CD4-positive, CD25-positive, alpha-beta regulatory T cell (primary cell): ENCODE results near the gene MRPL22. TPM values are rescaled to one million over a fixed set of nuclear protein-coding genes. Genes with fewer than 3 reads are reported as not detected.
"Not testable (repeated sequence)": the region's sequence is repeated elsewhere in the genome, so short reads cannot be mapped to it uniquely, and the experiment has no call there.

ENCODE experiments used
- ATAC-seq, 2 donors: fragments of 150-1000 bp; cut with Tn5 transposase; one replicate each; pipeline ENCODE4 v1.10.0; 2021; ENCODE audit warnings: low read depth in 2 of 2, moderate number of reproducible peaks in 2 of 2, moderate library complexity in 1 of 2
- DNase-seq, 3 donors: peaks; one replicate each; pipeline versions ENCODE4 v3.0.0 to v3.0.0-alpha.2; 2012 to 2022; ENCODE audit warnings: mixed read lengths in 1 of 3
- H3K27ac ChIP-seq: one replicate; pipeline ENCODE4 v1.7.0; 2013; ENCODE audit warnings: mild to moderate bottlenecking, low read length; ENCODE audit not compliant: insufficient read depth, poor library complexity, severe bottlenecking
- H3K27me3 ChIP-seq: one replicate; pipeline ENCODE4 v1.7.0; 2013; ENCODE audit warnings: low read length; ENCODE audit not compliant: control insufficient read depth, insufficient read depth
- H3K36me3 ChIP-seq: one replicate; pipeline ENCODE4 v1.7.0; 2013; ENCODE audit warnings: mild to moderate bottlenecking, low read length, moderate library complexity; ENCODE audit not compliant: control insufficient read depth, insufficient read depth
- H3K4me1 ChIP-seq: 2 replicates; pipeline ENCODE4 v1.7.0; 2013; ENCODE audit warnings: mild to moderate bottlenecking, low read length; ENCODE audit not compliant: insufficient read depth, control insufficient read depth, poor library complexity, severe bottlenecking
- H3K4me3 ChIP-seq: one replicate; pipeline ENCODE4 v1.7.0; 2013; ENCODE audit warnings: low read depth, mild to moderate bottlenecking, low read length, moderate library complexity
- H3K9me3 ChIP-seq, 2 experiments: 1 replicate in 1 of 2; 2 replicates in 1 of 2; pipeline ENCODE4 v1.7.0; 2013; ENCODE audit warnings: low read length in 2 of 2, mild to moderate bottlenecking in 1 of 2, moderate library complexity in 1 of 2; ENCODE audit not compliant: control insufficient read depth in 2 of 2
- H3K27ac Mint-ChIP-seq, 3 donors: one replicate each; pipeline ENCODE4 v1.8.0; 2020 to 2022; ENCODE audit warnings: mild to moderate bottlenecking in 3 of 3, mixed read lengths in 3 of 3, moderate library complexity in 2 of 3
- H3K27me3 Mint-ChIP-seq: one replicate; pipeline ENCODE4 v1.8.0; 2022; ENCODE audit warnings: mild to moderate bottlenecking, mixed read lengths
- H3K36me3 Mint-ChIP-seq: one replicate; pipeline ENCODE4 v1.8.0; 2020; ENCODE audit warnings: mixed read lengths
- H3K4me1 Mint-ChIP-seq, 4 donors: one replicate each; pipeline ENCODE4 v1.8.0; 2020 to 2022; ENCODE audit warnings: mixed read lengths in 4 of 4, mild to moderate bottlenecking in 1 of 4
- H3K4me3 Mint-ChIP-seq, 4 donors: one replicate each; pipeline ENCODE4 v1.8.0; 2020 to 2022; ENCODE audit warnings: mild to moderate bottlenecking in 4 of 4, mixed read lengths in 4 of 4, moderate library complexity in 3 of 4
- H3K9me3 Mint-ChIP-seq, 7 donors: one replicate each; pipeline ENCODE4 v1.8.0; 2020 to 2022; ENCODE audit warnings: mixed read lengths in 7 of 7, mild to moderate bottlenecking in 3 of 7, moderate library complexity in 2 of 7
- polyA plus RNA-seq, 4 donors: library from polyadenylated mRNA; unstranded; fragments of 300-500 nt; fragmentation: Illumina TruSeq; gene quantifications; one replicate each; pipeline ENCODE4 v1.2.3, GENCODE V29; 2021
- total RNA-seq: library from RNA; stranded (reverse); gene quantifications from one replicate; pipeline ENCODE4 v1.2.3, GENCODE V29; 2022

MRPL22 gene
- total and polyA plus RNA-seq, 5 donors from 2014 or later, result 22.8 to 138 (median 108) TPM

GRCh38 chr5:154923441-154924430 lies 17.1 kb upstream of the MRPL22 start:
- H3K9me3 ChIP-seq, result no peaks in the 10 kb centered on the region
- no peak overlapping the region for H3K27ac Mint-ChIP-seq
- H3K4me1 ChIP-seq, result no peaks in the 10 kb centered on the region
- no peak overlapping the region for H3K4me3 Mint-ChIP-seq
- DNase-seq (no peak), ATAC-seq (no peak)
- no peaks in the 10 kb centered on the region for H3K9me3 Mint-ChIP-seq
- peaks cover 55% of the 10 kb centered on the region for H3K36me3 Mint-ChIP-seq
- peaks cover 0 to 1% (median 0%) of the 10 kb centered on the region in 4 donors for H3K4me1 Mint-ChIP-seq
- no peak overlapping the region for H3K4me3 ChIP-seq
- H3K27me3 Mint-ChIP-seq, result no peaks in the 10 kb centered on the region
- H3K27ac ChIP-seq, result no peak overlapping the region
- peaks cover 69% of the 10 kb centered on the region for H3K36me3 ChIP-seq
- no peaks in the 10 kb centered on the region for H3K27me3 ChIP-seq

- no peak for ATAC-seq
- H3K27ac Mint-ChIP-seq, result no peak overlapping the region
- peak overlapping the region in 1 of 4 donors; percentile 8 for H3K4me3 Mint-ChIP-seq
- DNase-seq, result no peak
- H3K4me1 Mint-ChIP-seq, result peaks cover 14 to 32% (median 19%) of the 10 kb centered on the region in 4 donors
- H3K36me3 Mint-ChIP-seq, result peaks cover 29% of the 10 kb centered on the region
- H3K9me3 Mint-ChIP-seq, result no peaks in the 10 kb centered on the region
- peaks cover 18% of the 10 kb centered on the region for H3K4me1 ChIP-seq
- no peak overlapping the region for H3K4me3 ChIP-seq
- no peaks in the 10 kb centered on the region for H3K27me3 ChIP-seq
- peaks cover 19% of the 10 kb centered on the region for H3K36me3 ChIP-seq
- H3K9me3 ChIP-seq, result no peaks in the 10 kb centered on the region
- H3K27me3 Mint-ChIP-seq, result no peaks in the 10 kb centered on the region
- no peak overlapping the region for H3K27ac ChIP-seq
Measured at GRCh38 chr5:154933537-154933936, 7.3 kb upstream of the MRPL22 start.

GRCh38 chr5:154934881-154935280 lies 6.0 kb upstream of the MRPL22 start:
- Histone ChIP-seq H3K36me3 (peaks cover 18% of the 10 kb centered on the region), H3K4me1 (peaks cover 18% of the 10 kb centered on the region), H3K4me3 (no peak overlapping the region), H3K27me3 (no peaks in the 10 kb centered on the region), H3K27ac (no peak overlapping the region), H3K9me3 (no peaks in the 10 kb centered on the region)
- ATAC-seq (no peak), DNase-seq (no peak)
- Mint-ChIP-seq H3K9me3 (no peaks in the 10 kb centered on the region), H3K4me3 (peak overlapping the region in 2 of 4 donors; percentile 7 to 92), H3K27ac (peak overlapping the region in 2 of 3 donors; percentile 23), H3K4me1 (peaks cover 19 to 43% (median 25%) of the 10 kb centered on the region in 4 donors), H3K36me3 (peaks cover 28% of the 10 kb centered on the region), H3K27me3 (no peaks in the 10 kb centered on the region)

- Mint-ChIP-seq H3K27ac (peak overlapping the region; percentile 60 to 88 (median 63)), H3K9me3 (no peaks in the 10 kb centered on the region)
- H3K4me3 ChIP-seq, result peak overlapping the region; percentile 83
Measured at GRCh38 chr5:154937186-154937717, 3.6 kb upstream of the MRPL22 start.

GRCh38 chr5:154937718-154938466 lies 3.0 kb upstream of the MRPL22 start, which contains the start of gene GEMIN5:
GEMIN5 (minus strand) TSS chr5:154938211; CDS start chr5:154938133, 78 bp downstream.
- Histone ChIP-seq H3K9me3 (no peaks in the 10 kb centered on the region), H3K4me3 (peak within 1 kb of the TSS; percentile 83), H3K4me1 (peaks cover 41% of the 10 kb centered on the region), H3K27me3 (no peaks in the 10 kb centered on the region), H3K27ac (peak within 1 kb of the TSS; percentile 51), H3K36me3 (peaks cover 3% of the 10 kb centered on the region)
- Mint-ChIP-seq H3K9me3 (no peaks in the 10 kb centered on the region), H3K27ac (peak within 1 kb of the TSS; percentile 60 to 93 (median 86)), H3K27me3 (peaks cover 5% of the 10 kb centered on the region), H3K4me1 (peaks cover 31 to 67% (median 40%) of the 10 kb centered on the region in 4 donors), H3K36me3 (peaks cover 20% of the 10 kb centered on the region), H3K4me3 (peak within 1 kb of the TSS; percentile 94 to 100 (median 98))
- DNase-seq, result peak; percentile 75 to 92 (median 83)
- ATAC-seq, result peak; percentile 92 to 93

More at GRCh38 chr5:154937186-154937717, 3.6 kb upstream of the MRPL22 start:
- DNase-seq (no peak), ATAC-seq (no peak)
- H3K27me3 ChIP-seq, result no peaks in the 10 kb centered on the region
- peak overlapping the region; percentile 35 for H3K27ac ChIP-seq
- H3K9me3 ChIP-seq, result no peaks in the 10 kb centered on the region
- H3K27me3 Mint-ChIP-seq, result peaks cover 5% of the 10 kb centered on the region
- H3K36me3 Mint-ChIP-seq, result peaks cover 21% of the 10 kb centered on the region
- peaks cover 5% of the 10 kb centered on the region for H3K36me3 ChIP-seq
- peak overlapping the region; percentile 91 to 95 (median 92) for H3K4me3 Mint-ChIP-seq
- peaks cover 27 to 60% (median 35%) of the 10 kb centered on the region in 4 donors for H3K4me1 Mint-ChIP-seq
- peaks cover 36% of the 10 kb centered on the region for H3K4me1 ChIP-seq

GRCh38 chr5:154939387-154939786 lies 1.5 kb upstream of the MRPL22 start:
- not testable (repeated sequence) for DNase-seq, ATAC-seq, H3K27me3 ChIP-seq, H3K9me3 ChIP-seq, H3K27me3 Mint-ChIP-seq, H3K4me3 ChIP-seq, H3K9me3 Mint-ChIP-seq, H3K36me3 ChIP-seq, H3K27ac ChIP-seq
- peaks cover 26 to 71% (median 43%) of the 10 kb centered on the region in 4 donors for H3K4me1 Mint-ChIP-seq
- peak overlapping the region in 2 of 3 donors; percentile 31 to 93 for H3K27ac Mint-ChIP-seq
- peaks cover 12% of the 10 kb centered on the region for H3K36me3 Mint-ChIP-seq
- H3K4me1 ChIP-seq, result peaks cover 45% of the 10 kb centered on the region
- H3K4me3 Mint-ChIP-seq, result peak overlapping the region; percentile 94 to 100 (median 98)

- Mint-ChIP-seq H3K4me1 (peaks cover 21 to 62% (median 35%) of the 10 kb centered on the region in 4 donors), H3K27ac (peak overlapping the region; percentile 93 to 99 (median 98)), H3K36me3 (peaks cover 3% of the 10 kb centered on the region), H3K9me3 (no peaks in the 10 kb centered on the region), H3K4me3 (peak overlapping the region; percentile 94 to 100 (median 98)), H3K27me3 (peaks cover 5% of the 10 kb centered on the region)
- H3K27me3 ChIP-seq, result no peaks in the 10 kb centered on the region
- peaks cover 45% of the 10 kb centered on the region for H3K4me1 ChIP-seq
- H3K4me3 ChIP-seq, result peak overlapping the region; percentile 100
- peak overlapping the region; percentile 80 for H3K27ac ChIP-seq
- ATAC-seq (no peak), DNase-seq (no peak)
- H3K9me3 ChIP-seq, result no peaks in the 10 kb centered on the region
- peaks cover 1% of the 10 kb centered on the region for H3K36me3 ChIP-seq
Measured at GRCh38 chr5:154940375-154940771, 500 bp upstream of the MRPL22 start.
